Panc1 (cell line): ENCODE results near the gene HIGD1C. TPM values are rescaled to one million over a fixed set of nuclear protein-coding genes. Genes with fewer than 3 reads are reported as not detected.

Source experiments
- ATAC-seq: fragments of 200-7000 bp; cut with Tn5 transposase; 2 replicates; pipeline ENCODE4 v1.9.1; 2020; ENCODE audit warnings: mild to moderate bottlenecking, moderate library complexity
- BruUV-seq: library from RNA; stranded (reverse); fragments of 400-500 nt; replicated peaks from 2 replicates; lab custom pipeline; 2021; lab: Mats Ljungman, UMichigan
- CTCF ChIA-PET: fragments of 300-600 bp; sonication (Branson Sonifier 250); formaldehyde crosslinking; loops from one replicate; lab custom pipeline; 2022; ENCODE audit warnings: antibody characterized with exemption; lab: Charles Lee
- POLR2A ChIA-PET: fragments of 300-600 bp; sonication (Branson Sonifier 250); formaldehyde crosslinking; loops from one replicate; lab custom pipeline; 2022; ENCODE audit warnings: antibody characterized with exemption; lab: Charles Lee
- DNase-seq: peaks from one replicate; pipeline ENCODE4 v3.0.0-alpha.2; 2010; ENCODE audit warnings: low read depth, low spot score
- H3K27ac ChIP-seq: 2 replicates; pipeline ENCODE4 v1.5.1; 2011; ENCODE audit warnings: mild to moderate bottlenecking, low read length, inconsistent platforms
- H3K27me3 ChIP-seq: fragments of 200-500 bp; sonication (Bioruptor generic); 2 replicates; pipeline ENCODE4 v1.6.0; 2014; ENCODE audit warnings: low read length, inconsistent platforms; ENCODE audit not compliant: control insufficient read depth, insufficient read depth
- H3K36me3 ChIP-seq: fragments of 200-500 bp; sonication (Bioruptor generic); 2 replicates; pipeline ENCODE4 v1.5.1; 2014; ENCODE audit warnings: inconsistent platforms, mild to moderate bottlenecking, low read length, moderate library complexity; ENCODE audit not compliant: control insufficient read depth, insufficient read depth
- H3K4me1 ChIP-seq: 2 replicates; pipeline ENCODE4 v1.5.1; 2011; ENCODE audit warnings: inconsistent platforms, mild to moderate bottlenecking, low read length, moderate library complexity; ENCODE audit not compliant: control insufficient read depth, insufficient read depth
- H3K4me3 ChIP-seq, 2 experiments: 2 replicates each; pipeline ENCODE4 v1.5.1; 2011 to 2012; ENCODE audit warnings: low read depth in 2 of 2, low read length in 2 of 2, mild to moderate bottlenecking in 2 of 2, inconsistent platforms in 1 of 2, moderate library complexity in 1 of 2
- H3K9me3 ChIP-seq: fragments of 200-500 bp; sonication (Bioruptor generic); 2 replicates; pipeline ENCODE4 v1.5.1; 2014; ENCODE audit warnings: low read depth, mild to moderate bottlenecking, inconsistent platforms, low read length, moderate library complexity; ENCODE audit not compliant: control insufficient read depth, insufficient read depth
- CTCF ChIP-seq: fragments of 450-650 bp; IDR thresholded peaks from 2 replicates; pipeline ENCODE4 v1.5.1; 2017; ENCODE audit warnings: mild to moderate bottlenecking
- POLR2AphosphoS5 ChIP-seq: IDR thresholded peaks from 2 replicates; pipeline ENCODE4 v1.6.1; 2012; ENCODE audit warnings: mild to moderate bottlenecking, low read depth, low read length, moderate library complexity
- REST ChIP-seq, 2 experiments: IDR thresholded peaks; 2 replicates each; pipeline ENCODE4 v1.6.1; 2011 to 2012; ENCODE audit warnings: low read depth in 2 of 2, control low read depth in 1 of 2, low read length in 1 of 2, mild to moderate bottlenecking in 1 of 2, moderate library complexity in 1 of 2; ENCODE audit not compliant: insufficient read depth in 1 of 2
- SIN3A ChIP-seq: IDR thresholded peaks from 2 replicates; pipeline ENCODE4 v1.6.1; 2012; ENCODE audit warnings: low read depth, mild to moderate bottlenecking, low read length, moderate library complexity, borderline replicate concordance; ENCODE audit not compliant: insufficient read depth
- TCF7L2 ChIP-seq: IDR thresholded peaks from 2 replicates; pipeline ENCODE4 v1.6.1; 2011; ENCODE audit warnings: mild to moderate bottlenecking, low read depth, low read length, inconsistent platforms
- in situ Hi-C: cut with HindIII; loops from 2 replicates; pipeline ENCODE4 v1.10.0; 2016; ENCODE audit warnings: low sequenced_read_pairs, low pct_unique_long_range_greater_than_20kb
- intact Hi-C: fragments of 100-400 bp; cut with micrococcal nuclease; formaldehyde crosslinking; loops from one replicate; pipeline ENCODE4 v1.10.0; 2022; ENCODE audit not compliant: unreplicated experiment
- total RNA-seq: library from RNA; stranded (reverse); gene quantifications from one replicate; pipeline ENCODE4 v1.2.1, GENCODE V29; 2021; ENCODE audit not compliant: unreplicated experiment

The HIGD1C gene
- total RNA-seq, 1 experiment from 2014 or later: not detected

- no peak for DNase-seq
- H3K27ac ChIP-seq: no peak overlapping the region
Observed at GRCh38 chr12:50934371-50934851, 17.9 kb upstream of the HIGD1C start.

GRCh38 chr12:50934981-50935807 lies 17.1 kb upstream of the HIGD1C start:
- no TSS peak for BruUV-seq
- no peaks in the 10 kb centered on the region for H3K9me3 ChIP-seq
- DNase-seq: no peak
- POLR2A ChIA-PET: no interaction called here
- intact Hi-C loops: no loop called here
- no peaks in the 10 kb centered on the region for H3K36me3 ChIP-seq
- CTCF ChIA-PET: no interaction called here
- H3K27me3 ChIP-seq: 0 out of 2 replicates have a peak, but pooled peaks cover 2% of the 10 kb centered on the region
- in situ Hi-C loops: no loop called here
- ATAC-seq: no peak
- H3K27ac ChIP-seq: no peak overlapping the region
- no peak overlapping the region for H3K4me3 ChIP-seq
- H3K4me1 ChIP-seq: no peaks in the 10 kb centered on the region
- TF ChIP-seq REST (IDR thresholded peaks at IDR 0.05; ENCODE audit: insufficient read depth in 1 of 2, low read depth in 2 of 2, low read length in 1 of 2): no peak
- TF ChIP-seq SIN3A: no peak
- TF ChIP-seq CTCF: no peak
- TF ChIP-seq TCF7L2: no peak

More at GRCh38 chr12:50934371-50934851, 17.9 kb upstream of the HIGD1C start:
- 0 out of 2 replicates have a peak, but pooled peaks cover 2% of the 10 kb centered on the region for H3K27me3 ChIP-seq
- H3K4me3 ChIP-seq: no peak overlapping the region
- in situ Hi-C loops: no loop called here
- ChIA-PET POLR2A (no interaction called here), CTCF (no interaction called here)
- H3K36me3 ChIP-seq: no peaks in the 10 kb centered on the region
- intact Hi-C loops: no loop called here
- no peaks in the 10 kb centered on the region for H3K4me1 ChIP-seq
- no peaks in the 10 kb centered on the region for H3K9me3 ChIP-seq
- no peak for ATAC-seq
- no peak for TF ChIP-seq TCF7L2
- TF ChIP-seq REST (IDR thresholded peaks at IDR 0.05; ENCODE audit: insufficient read depth in 1 of 2, low read depth in 2 of 2, low read length in 1 of 2): no peak
- no peak for TF ChIP-seq POLR2AphosphoS5
- TF ChIP-seq CTCF: no peak
- no peak for TF ChIP-seq SIN3A
- BruUV-seq: no TSS peak
